Measurements from ENCODE around the gene IFNG-AS1. TPM values are rescaled to one million over a fixed set of nuclear protein-coding genes. Genes with fewer than 3 reads are reported as not detected.

Gene IFNG-AS1
- total and polyA plus RNA-seq, 12 donors: 0.13 to 1.7 (median 0.46) TPM; not detected in 4

- no peak for TF ChIP-seq CTCF (IDR thresholded peaks at IDR 0.05)
- DNase-seq: no peak
- H3K4me1 ChIP-seq: no peaks in the 10 kb centered on the region
Measured at GRCh38 chr12:68065687-68066086, 76.4 kb downstream of the IFNG-AS1 start.

GRCh38 chr12:68067762-68068376 lies 78.6 kb downstream of the IFNG-AS1 start:
- intact Hi-C loops (cut with DNase I): no loop called here
- no peak for DNase-seq
- Histone ChIP-seq H3K27ac (no peak overlapping the region), H3K9me3 (peaks cover 0 to 19% (median 5%) of the 10 kb centered on the region in 11 donors), H3K27me3 (no peaks in the 10 kb centered on the region), H3K4me1 (no peaks in the 10 kb centered on the region), H3K4me3 (no peak overlapping the region), H3K36me3 (no peaks in the 10 kb centered on the region)
- 78 to 82% methylated on average over 6 of the region's 6 CpGs for WGBS, 2 donors
- TF ChIP-seq CTCF (IDR thresholded peaks at IDR 0.05): peak in 2 of 9 donors; percentile 13 to 18
- no peak for ATAC-seq

More at GRCh38 chr12:68065687-68066086, 76.4 kb downstream of the IFNG-AS1 start:
- H3K27ac ChIP-seq: no peak overlapping the region
- H3K36me3 ChIP-seq: no peaks in the 10 kb centered on the region
- ATAC-seq: no peak
- WGBS, 2 donors: 84 to 94% methylated on average over 1 of the region's 1 CpG
- no peak overlapping the region for H3K4me3 ChIP-seq
- intact Hi-C loops (cut with DNase I): no loop called here
- H3K27me3 ChIP-seq: no peaks in the 10 kb centered on the region
- H3K9me3 ChIP-seq: peaks cover 0 to 31% (median 5%) of the 10 kb centered on the region in 11 donors

- Histone ChIP-seq H3K27me3 (no peaks in the 10 kb centered on the region), H3K9me3 (peaks cover 0 to 19% (median 5%) of the 10 kb centered on the region in 11 donors), H3K4me1 (no peaks in the 10 kb centered on the region), H3K36me3 (no peaks in the 10 kb centered on the region), H3K27ac (no peak overlapping the region), H3K4me3 (no peak overlapping the region)
- DNase-seq (no peak), ATAC-seq (no peak)
- intact Hi-C loops (cut with DNase I): no loop called here
- WGBS, 2 donors: 74 to 76% methylated on average over 3 of the region's 3 CpGs
- TF ChIP-seq CTCF (IDR thresholded peaks at IDR 0.05): no peak
Measured at GRCh38 chr12:68069275-68069674, 80.0 kb downstream of the IFNG-AS1 start.

Other genes with a start within 250 kb of the IFNG-AS1 start
- gene IFNG, start 170.3 kb downstream of the IFNG-AS1 start, total RNA-seq: 1 to 10 TPM in 1 of 10 donors, not detected in 9; 1.5 TPM
- gene IFNG, start 170.3 kb downstream of the IFNG-AS1 start, polyA plus RNA-seq: not detected
- gene IL26, start 236.4 kb downstream of the IFNG-AS1 start, total RNA-seq: not detected
- not detected for gene IL26, start 236.4 kb downstream of the IFNG-AS1 start, polyA plus RNA-seq

All from heart right ventricle (tissue), 16 donors.